ENCODE results near the gene RASSF1. TPM values are rescaled to one million over a fixed set of nuclear protein-coding genes. Genes with fewer than 3 reads are reported as not detected.

Gene RASSF1
- total and polyA plus RNA-seq, 10 of the 15 experiments (the other 5 are each of a cell fraction or from before 2014, with no cell fraction given), result 4.4 to 59.6 (median 37.2) TPM

DNA sequence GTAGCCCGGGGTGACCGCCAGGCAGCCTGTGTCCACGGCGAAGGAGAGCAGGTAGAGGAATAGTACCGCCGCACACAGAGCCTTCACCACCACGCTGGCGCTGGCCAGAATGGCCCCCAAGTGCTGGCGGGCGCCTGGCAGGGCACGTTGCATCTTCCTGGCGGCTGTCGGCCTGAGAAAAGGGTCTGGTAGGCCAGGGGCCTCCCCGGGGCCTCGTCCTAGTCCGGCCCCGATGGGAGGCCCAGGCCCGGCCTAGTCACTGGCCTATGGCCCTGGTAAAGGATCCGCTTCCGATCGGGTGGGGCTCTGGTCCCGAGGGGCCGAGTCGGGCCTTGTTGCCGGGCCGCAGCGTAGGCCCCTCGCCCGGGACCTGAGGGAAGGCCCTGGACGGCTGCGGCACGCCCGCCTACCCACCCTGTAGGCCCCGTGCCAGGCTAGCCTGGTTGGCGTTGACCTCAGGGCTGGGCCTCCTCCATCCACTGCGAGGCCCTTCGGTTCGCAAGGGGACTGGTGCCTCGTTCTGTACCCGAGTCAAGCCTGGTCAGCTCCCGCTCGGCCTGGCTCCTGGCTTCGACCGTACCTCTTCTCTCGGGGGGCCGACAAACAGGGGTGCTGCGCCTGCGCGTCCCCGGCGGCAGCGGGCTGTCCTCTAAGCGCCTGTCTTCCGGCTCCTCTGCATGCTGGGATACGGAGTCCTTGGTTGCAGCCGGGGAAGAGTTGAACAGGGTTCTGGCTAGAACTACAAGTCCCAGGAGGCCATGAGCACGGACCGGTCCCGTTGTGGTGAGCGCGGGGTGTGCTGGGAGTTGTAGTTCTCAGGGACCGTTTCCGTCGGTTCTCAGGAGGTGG lies 18.5 kb upstream of the RASSF1 start, which contains the start of gene TMEM115 (continued):
- TF ChIP-seq, protein P1, sequence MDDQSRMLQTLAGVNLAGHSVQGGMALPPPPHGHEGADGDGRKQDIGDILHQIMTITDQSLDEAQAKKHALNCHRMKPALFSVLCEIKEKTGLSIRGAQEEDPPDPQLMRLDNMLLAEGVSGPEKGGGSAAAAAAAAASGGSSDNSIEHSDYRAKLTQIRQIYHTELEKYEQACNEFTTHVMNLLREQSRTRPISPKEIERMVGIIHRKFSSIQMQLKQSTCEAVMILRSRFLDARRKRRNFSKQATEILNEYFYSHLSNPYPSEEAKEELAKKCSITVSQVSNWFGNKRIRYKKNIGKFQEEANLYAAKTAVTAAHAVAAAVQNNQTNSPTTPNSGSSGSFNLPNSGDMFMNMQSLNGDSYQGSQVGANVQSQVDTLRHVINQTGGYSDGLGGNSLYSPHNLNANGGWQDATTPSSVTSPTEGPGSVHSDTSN (IDR thresholded peaks at IDR 0.05; ENCODE audit: insufficient replicate concordance, low read depth, low read length), result no peak
- TF ChIP-seq LARP7 (IDR thresholded peaks at IDR 0.05) (no peak; the same call in none of the 2 replicates), PAX5 (IDR thresholded peaks at IDR 0.05; ENCODE audit: borderline replicate concordance, low read depth, low read length) (peak; percentile 63; the same call in 1 of the 2 replicates), TBL1XR1 (IDR thresholded peaks at IDR 0.05; ENCODE audit: low read depth, low read length) (0 out of 2 replicates have a peak, but pooled peaks have one; percentile 41), SP1 (IDR thresholded peaks at IDR 0.05; ENCODE audit: low read depth, low read length) (peak; percentile 59), HDGF (IDR thresholded peaks at IDR 0.05) (no peak), SPI1 (IDR thresholded peaks at IDR 0.05; ENCODE audit: borderline replicate concordance, insufficient read depth, low read depth, low read length) (no peak), POU2F2 (IDR thresholded peaks at IDR 0.05; ENCODE audit: borderline replicate concordance, low read depth, low read length) (peak; percentile 56; the same call in 1 of the 3 replicates), GATAD2B (conservative IDR thresholded peaks at IDR 0.05; ENCODE audit: low read depth) (peak; percentile 79)
- TF ChIP-seq, protein P2, sequence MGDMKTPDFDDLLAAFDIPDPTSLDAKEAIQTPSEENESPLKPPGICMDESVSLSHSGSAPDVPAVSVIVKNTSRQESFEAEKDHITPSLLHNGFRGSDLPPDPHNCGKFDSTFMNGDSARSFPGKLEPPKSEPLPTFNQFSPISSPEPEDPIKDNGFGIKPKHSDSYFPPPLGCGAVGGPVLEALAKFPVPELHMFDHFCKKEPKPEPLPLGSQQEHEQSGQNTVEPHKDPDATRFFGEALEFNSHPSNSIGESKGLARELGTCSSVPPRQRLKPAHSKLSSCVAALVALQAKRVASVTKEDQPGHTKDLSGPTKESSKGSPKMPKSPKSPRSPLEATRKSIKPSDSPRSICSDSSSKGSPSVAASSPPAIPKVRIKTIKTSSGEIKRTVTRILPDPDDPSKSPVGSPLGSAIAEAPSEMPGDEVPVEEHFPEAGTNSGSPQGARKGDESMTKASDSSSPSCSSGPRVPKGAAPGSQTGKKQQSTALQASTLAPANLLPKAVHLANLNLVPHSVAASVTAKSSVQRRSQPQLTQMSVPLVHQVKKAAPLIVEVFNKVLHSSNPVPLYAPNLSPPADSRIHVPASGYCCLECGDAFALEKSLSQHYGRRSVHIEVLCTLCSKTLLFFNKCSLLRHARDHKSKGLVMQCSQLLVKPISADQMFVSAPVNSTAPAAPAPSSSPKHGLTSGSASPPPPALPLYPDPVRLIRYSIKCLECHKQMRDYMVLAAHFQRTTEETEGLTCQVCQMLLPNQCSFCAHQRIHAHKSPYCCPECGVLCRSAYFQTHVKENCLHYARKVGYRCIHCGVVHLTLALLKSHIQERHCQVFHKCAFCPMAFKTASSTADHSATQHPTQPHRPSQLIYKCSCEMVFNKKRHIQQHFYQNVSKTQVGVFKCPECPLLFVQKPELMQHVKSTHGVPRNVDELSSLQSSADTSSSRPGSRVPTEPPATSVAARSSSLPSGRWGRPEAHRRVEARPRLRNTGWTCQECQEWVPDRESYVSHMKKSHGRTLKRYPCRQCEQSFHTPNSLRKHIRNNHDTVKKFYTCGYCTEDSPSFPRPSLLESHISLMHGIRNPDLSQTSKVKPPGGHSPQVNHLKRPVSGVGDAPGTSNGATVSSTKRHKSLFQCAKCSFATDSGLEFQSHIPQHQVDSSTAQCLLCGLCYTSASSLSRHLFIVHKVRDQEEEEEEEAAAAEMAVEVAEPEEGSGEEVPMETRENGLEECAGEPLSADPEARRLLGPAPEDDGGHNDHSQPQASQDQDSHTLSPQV (IDR thresholded peaks at IDR 0.05), result no peak
- TF ChIP-seq, protein P3, sequence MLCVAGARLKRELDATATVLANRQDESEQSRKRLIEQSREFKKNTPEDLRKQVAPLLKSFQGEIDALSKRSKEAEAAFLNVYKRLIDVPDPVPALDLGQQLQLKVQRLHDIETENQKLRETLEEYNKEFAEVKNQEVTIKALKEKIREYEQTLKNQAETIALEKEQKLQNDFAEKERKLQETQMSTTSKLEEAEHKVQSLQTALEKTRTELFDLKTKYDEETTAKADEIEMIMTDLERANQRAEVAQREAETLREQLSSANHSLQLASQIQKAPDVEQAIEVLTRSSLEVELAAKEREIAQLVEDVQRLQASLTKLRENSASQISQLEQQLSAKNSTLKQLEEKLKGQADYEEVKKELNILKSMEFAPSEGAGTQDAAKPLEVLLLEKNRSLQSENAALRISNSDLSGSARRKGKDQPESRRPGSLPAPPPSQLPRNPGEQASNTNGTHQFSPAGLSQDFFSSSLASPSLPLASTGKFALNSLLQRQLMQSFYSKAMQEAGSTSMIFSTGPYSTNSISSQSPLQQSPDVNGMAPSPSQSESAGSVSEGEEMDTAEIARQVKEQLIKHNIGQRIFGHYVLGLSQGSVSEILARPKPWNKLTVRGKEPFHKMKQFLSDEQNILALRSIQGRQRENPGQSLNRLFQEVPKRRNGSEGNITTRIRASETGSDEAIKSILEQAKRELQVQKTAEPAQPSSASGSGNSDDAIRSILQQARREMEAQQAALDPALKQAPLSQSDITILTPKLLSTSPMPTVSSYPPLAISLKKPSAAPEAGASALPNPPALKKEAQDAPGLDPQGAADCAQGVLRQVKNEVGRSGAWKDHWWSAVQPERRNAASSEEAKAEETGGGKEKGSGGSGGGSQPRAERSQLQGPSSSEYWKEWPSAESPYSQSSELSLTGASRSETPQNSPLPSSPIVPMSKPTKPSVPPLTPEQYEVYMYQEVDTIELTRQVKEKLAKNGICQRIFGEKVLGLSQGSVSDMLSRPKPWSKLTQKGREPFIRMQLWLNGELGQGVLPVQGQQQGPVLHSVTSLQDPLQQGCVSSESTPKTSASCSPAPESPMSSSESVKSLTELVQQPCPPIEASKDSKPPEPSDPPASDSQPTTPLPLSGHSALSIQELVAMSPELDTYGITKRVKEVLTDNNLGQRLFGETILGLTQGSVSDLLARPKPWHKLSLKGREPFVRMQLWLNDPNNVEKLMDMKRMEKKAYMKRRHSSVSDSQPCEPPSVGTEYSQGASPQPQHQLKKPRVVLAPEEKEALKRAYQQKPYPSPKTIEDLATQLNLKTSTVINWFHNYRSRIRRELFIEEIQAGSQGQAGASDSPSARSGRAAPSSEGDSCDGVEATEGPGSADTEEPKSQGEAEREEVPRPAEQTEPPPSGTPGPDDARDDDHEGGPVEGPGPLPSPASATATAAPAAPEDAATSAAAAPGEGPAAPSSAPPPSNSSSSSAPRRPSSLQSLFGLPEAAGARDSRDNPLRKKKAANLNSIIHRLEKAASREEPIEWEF (IDR thresholded peaks at IDR 0.05; ENCODE audit: insufficient replicate concordance, low read depth, low read length), result no peak
- TF ChIP-seq, protein P4, sequence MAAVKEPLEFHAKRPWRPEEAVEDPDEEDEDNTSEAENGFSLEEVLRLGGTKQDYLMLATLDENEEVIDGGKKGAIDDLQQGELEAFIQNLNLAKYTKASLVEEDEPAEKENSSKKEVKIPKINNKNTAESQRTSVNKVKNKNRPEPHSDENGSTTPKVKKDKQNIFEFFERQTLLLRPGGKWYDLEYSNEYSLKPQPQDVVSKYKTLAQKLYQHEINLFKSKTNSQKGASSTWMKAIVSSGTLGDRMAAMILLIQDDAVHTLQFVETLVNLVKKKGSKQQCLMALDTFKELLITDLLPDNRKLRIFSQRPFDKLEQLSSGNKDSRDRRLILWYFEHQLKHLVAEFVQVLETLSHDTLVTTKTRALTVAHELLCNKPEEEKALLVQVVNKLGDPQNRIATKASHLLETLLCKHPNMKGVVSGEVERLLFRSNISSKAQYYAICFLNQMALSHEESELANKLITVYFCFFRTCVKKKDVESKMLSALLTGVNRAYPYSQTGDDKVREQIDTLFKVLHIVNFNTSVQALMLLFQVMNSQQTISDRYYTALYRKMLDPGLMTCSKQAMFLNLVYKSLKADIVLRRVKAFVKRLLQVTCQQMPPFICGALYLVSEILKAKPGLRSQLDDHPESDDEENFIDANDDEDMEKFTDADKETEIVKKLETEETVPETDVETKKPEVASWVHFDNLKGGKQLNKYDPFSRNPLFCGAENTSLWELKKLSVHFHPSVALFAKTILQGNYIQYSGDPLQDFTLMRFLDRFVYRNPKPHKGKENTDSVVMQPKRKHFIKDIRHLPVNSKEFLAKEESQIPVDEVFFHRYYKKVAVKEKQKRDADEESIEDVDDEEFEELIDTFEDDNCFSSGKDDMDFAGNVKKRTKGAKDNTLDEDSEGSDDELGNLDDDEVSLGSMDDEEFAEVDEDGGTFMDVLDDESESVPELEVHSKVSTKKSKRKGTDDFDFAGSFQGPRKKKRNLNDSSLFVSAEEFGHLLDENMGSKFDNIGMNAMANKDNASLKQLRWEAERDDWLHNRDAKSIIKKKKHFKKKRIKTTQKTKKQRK (IDR thresholded peaks at IDR 0.05; ENCODE audit: low read depth, low read length), result no peak; the same call in 1 of the 2 replicates

All from GM12878 (cell line).